ENCODE measurements around the gene FOXP1. TPM values are rescaled to one million over a fixed set of nuclear protein-coding genes. Genes with fewer than 3 reads are reported as not detected.

Gene FOXP1
- total and polyA plus RNA-seq, 9 of the 15 experiments (the other 6 are each of a cell fraction or from before 2014, with no cell fraction given): 7.7 to 34.5 (median 13.7) TPM

DNA sequence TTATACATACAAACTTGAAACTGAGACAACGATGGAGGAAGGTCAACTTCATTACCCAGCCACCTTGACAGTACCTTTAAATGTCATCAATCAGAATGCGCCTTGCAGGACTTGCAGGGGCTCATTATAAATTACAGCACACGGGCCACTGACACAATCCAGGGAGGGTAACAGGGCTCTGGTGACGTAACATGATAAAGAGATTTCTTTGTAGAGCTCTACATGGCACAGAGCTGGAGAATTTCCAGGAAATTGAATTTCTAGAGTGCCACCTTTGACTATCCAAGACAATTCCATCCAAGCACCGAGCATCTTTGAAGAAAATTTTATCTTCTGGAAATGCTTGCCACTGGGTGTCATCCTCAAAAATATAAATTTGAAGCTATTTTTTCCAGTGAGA, 486.0 kb downstream of the FOXP1 start (continued):
- TF ChIP-seq, protein P1, sequence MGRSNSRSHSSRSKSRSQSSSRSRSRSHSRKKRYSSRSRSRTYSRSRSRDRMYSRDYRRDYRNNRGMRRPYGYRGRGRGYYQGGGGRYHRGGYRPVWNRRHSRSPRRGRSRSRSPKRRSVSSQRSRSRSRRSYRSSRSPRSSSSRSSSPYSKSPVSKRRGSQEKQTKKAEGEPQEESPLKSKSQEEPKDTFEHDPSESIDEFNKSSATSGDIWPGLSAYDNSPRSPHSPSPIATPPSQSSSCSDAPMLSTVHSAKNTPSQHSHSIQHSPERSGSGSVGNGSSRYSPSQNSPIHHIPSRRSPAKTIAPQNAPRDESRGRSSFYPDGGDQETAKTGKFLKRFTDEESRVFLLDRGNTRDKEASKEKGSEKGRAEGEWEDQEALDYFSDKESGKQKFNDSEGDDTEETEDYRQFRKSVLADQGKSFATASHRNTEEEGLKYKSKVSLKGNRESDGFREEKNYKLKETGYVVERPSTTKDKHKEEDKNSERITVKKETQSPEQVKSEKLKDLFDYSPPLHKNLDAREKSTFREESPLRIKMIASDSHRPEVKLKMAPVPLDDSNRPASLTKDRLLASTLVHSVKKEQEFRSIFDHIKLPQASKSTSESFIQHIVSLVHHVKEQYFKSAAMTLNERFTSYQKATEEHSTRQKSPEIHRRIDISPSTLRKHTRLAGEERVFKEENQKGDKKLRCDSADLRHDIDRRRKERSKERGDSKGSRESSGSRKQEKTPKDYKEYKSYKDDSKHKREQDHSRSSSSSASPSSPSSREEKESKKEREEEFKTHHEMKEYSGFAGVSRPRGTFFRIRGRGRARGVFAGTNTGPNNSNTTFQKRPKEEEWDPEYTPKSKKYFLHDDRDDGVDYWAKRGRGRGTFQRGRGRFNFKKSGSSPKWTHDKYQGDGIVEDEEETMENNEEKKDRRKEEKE (IDR thresholded peaks at IDR 0.05; ENCODE audit: borderline replicate concordance in 1 of 2, control insufficient read depth in 1 of 2, low read depth in 2 of 2, low read length in 1 of 2): no peak

DNA sequence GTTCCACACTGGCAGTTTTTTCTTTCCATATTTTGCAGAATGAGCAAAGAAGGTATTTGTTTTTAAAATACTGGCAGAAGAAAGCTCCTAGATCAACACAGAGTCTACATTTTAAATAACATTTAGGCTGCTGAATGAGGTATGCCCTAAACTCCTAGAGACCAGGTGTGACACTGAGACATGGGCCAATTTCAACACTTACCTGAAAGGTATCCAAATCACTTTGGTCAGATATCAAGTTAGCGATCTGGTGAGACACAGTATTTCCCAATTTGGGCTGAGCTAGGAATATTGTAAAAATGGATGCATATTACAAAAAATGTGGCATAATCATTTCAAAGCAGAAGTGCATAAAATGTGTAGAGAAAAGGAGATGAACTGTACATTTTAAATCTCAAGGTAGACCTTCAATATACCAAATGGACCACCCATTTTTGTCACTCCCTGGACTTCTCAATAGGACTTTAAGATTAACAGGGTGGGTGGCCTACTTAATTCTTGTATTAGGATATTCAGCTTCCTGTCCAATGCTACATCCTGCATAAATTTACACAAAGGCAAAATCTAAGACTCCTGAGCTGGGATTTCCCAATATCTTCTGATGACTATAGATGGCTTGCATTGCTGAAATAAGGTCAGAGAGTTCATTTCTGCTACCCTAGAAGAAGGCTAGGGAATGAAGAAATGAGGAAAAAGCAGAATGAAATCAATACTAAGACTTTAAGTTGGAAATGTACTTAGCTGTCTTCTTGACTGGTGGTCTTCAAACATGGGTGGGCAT, 487.8 kb downstream of the FOXP1 start:
- ChIA-PET CTCF (ENCODE audit: low intra/inter-chr PET ratio) (no interaction called here), POLR2A (interaction anchor here (0.6 kb wide), 2 partner anchors 99 to 1704 kb away, joined by 3 read pairs; no protein-coding TSS in a partner anchor)
- H3K4me1 ChIP-seq (replicated peaks in 1 of 2; ENCODE audit: control insufficient read depth in 2 of 2, insufficient read depth in 2 of 2, low read length in 2 of 2): peaks cover 0 to 6% of the 10 kb centered on the region in 2 experiments; a peak in 3 of 5 replicates
- TF ChIP-seq NUFIP1 (IDR thresholded peaks at IDR 0.05; ENCODE audit: partially characterized antibody): no peak
- no peak for TF ChIP-seq SIN3B (IDR thresholded peaks at IDR 0.05; ENCODE audit: low read depth)
- TF ChIP-seq, protein P2, sequence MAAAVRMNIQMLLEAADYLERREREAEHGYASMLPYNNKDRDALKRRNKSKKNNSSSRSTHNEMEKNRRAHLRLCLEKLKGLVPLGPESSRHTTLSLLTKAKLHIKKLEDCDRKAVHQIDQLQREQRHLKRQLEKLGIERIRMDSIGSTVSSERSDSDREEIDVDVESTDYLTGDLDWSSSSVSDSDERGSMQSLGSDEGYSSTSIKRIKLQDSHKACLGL (CRISPR knock-in tag; IDR thresholded peaks at IDR 0.05; ENCODE audit: borderline replicate concordance, poor library complexity, severe bottlenecking): no peak
- no peak for TF ChIP-seq ZNF146 (CRISPR knock-in tag; IDR thresholded peaks at IDR 0.05; ENCODE audit: unreplicated experiment)
- TF ChIP-seq, protein P3, sequence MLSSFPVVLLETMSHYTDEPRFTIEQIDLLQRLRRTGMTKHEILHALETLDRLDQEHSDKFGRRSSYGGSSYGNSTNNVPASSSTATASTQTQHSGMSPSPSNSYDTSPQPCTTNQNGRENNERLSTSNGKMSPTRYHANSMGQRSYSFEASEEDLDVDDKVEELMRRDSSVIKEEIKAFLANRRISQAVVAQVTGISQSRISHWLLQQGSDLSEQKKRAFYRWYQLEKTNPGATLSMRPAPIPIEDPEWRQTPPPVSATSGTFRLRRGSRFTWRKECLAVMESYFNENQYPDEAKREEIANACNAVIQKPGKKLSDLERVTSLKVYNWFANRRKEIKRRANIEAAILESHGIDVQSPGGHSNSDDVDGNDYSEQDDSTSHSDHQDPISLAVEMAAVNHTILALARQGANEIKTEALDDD (IDR thresholded peaks at IDR 0.05): no peak
- TF ChIP-seq ZNF75A (CRISPR knock-in tag; IDR thresholded peaks at IDR 0.05): no peak
- TF ChIP-seq, protein P4, sequence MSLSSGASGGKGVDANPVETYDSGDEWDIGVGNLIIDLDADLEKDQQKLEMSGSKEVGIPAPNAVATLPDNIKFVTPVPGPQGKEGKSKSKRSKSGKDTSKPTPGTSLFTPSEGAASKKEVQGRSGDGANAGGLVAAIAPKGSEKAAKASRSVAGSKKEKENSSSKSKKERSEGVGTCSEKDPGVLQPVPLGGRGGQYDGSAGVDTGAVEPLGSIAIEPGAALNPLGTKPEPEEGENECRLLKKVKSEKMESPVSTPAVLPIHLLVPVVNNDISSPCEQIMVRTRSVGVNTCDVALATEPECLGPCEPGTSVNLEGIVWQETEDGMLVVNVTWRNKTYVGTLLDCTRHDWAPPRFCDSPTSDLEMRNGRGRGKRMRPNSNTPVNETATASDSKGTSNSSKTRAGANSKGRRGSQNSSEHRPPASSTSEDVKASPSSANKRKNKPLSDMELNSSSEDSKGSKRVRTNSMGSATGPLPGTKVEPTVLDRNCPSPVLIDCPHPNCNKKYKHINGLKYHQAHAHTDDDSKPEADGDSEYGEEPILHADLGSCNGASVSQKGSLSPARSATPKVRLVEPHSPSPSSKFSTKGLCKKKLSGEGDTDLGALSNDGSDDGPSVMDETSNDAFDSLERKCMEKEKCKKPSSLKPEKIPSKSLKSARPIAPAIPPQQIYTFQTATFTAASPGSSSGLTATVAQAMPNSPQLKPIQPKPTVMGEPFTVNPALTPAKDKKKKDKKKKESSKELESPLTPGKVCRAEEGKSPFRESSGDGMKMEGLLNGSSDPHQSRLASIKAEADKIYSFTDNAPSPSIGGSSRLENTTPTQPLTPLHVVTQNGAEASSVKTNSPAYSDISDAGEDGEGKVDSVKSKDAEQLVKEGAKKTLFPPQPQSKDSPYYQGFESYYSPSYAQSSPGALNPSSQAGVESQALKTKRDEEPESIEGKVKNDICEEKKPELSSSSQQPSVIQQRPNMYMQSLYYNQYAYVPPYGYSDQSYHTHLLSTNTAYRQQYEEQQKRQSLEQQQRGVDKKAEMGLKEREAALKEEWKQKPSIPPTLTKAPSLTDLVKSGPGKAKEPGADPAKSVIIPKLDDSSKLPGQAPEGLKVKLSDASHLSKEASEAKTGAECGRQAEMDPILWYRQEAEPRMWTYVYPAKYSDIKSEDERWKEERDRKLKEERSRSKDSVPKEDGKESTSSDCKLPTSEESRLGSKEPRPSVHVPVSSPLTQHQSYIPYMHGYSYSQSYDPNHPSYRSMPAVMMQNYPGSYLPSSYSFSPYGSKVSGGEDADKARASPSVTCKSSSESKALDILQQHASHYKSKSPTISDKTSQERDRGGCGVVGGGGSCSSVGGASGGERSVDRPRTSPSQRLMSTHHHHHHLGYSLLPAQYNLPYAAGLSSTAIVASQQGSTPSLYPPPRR (CRISPR knock-in tag; IDR thresholded peaks at IDR 0.05; ENCODE audit: borderline replicate concordance): no peak

More for the DNA sequence above, 487.8 kb downstream of the FOXP1 start:
- Histone ChIP-seq H3K4me3 (no peak overlapping the region), H3K9me1 (ENCODE audit: control insufficient read depth, insufficient read depth, low read length) (no peaks in the 10 kb centered on the region), H2AFZ (ENCODE audit: low read depth, low read length) (no peak overlapping the region), H3K27me3 (ENCODE audit: control insufficient read depth in 2 of 2, insufficient read depth in 2 of 2, low read length in 2 of 2) (no peaks in the 10 kb centered on the region), H3K9ac (ENCODE audit: insufficient read depth in 1 of 2, low read depth in 2 of 2, low read length in 2 of 2) (no peak overlapping the region), H3K9me3 (replicated peaks; ENCODE audit: control insufficient read depth, insufficient read depth, low read depth, low read length) (no peaks in the 10 kb centered on the region), H3K36me3 (ENCODE audit: control insufficient read depth, insufficient read depth, low read length) (peaks cover 9% of the 10 kb centered on the region; the same call in 2 of the 3 replicates), H3K27ac (ENCODE audit: extremely low read depth, low read depth, low read length) (no peak overlapping the region), H4K20me1 (replicated peaks; ENCODE audit: control insufficient read depth, insufficient read depth, low read length) (no peaks in the 10 kb centered on the region), H3K79me2 (ENCODE audit: control insufficient read depth, insufficient read depth, low read length) (0 out of 3 replicates have a peak, but pooled peaks cover 7% of the 10 kb centered on the region), H3K4me2 (ENCODE audit: insufficient read depth, low read length) (no peak overlapping the region)
- intact Hi-C loops (cut with micrococcal nuclease) (no loop called here), in situ Hi-C loops (cut with MboI) (no loop called here)
- ATAC-seq (no peak), DNase-seq (ENCODE audit: extremely low read depth in 1 of 4, low spot score in 3 of 4) (no peak), FAIRE-seq (no peak)
- WGBS (ENCODE audit: insufficient coverage, low coverage, missing lambda C conversion rate): 92% methylated on average over 1 of the region's 1 CpG
- BruUV-seq (replicated peaks): no TSS peak
